Astrocyte of the spinal cord (primary cell): ENCODE data around the gene KCNK3.

Experiments
- DNase-seq: peaks from one replicate; pipeline ENCODE4 v3.0.0; 2011; ENCODE audit warnings: low read depth, low spot score
- H3K4me3 ChIP-seq: 2 replicates; pipeline ENCODE4 v1.5.1; 2011; ENCODE audit warnings: low read depth, mild to moderate bottlenecking, low read length, moderate library complexity
- in situ Hi-C: cut with HindIII; loops from 2 replicates; pipeline ENCODE4 v1.10.0; 2017; ENCODE audit warnings: low sequenced_read_pairs
- TF ChIP-seq, protein P1 (sequence below): IDR thresholded peaks from 2 replicates; pipeline ENCODE4 v1.5.1; 2012; ENCODE audit warnings: low read depth, mild to moderate bottlenecking, low read length, inconsistent platforms

Gene KCNK3

DNA sequence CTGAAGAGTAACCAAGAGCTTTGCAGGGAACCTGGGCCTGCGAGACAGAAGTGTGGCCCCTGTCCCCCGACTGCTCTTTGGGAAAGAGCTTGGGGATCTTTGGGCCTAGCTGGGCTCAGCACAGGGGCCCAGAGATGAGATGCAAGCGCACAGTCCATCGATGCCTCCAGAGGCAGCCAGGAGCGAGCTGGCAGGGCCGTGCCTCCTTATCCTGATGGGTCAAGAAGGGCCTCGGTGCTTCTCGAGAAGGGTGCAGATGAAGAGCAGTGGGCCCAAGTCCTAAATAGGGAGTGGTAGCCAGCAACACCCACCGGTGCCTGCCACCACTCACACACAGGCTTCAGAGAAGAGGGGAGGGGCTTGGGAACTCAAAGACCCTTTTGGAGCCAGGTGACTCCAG lies 17.6 kb downstream of the KCNK3 start:
- TF ChIP-seq, protein P1, sequence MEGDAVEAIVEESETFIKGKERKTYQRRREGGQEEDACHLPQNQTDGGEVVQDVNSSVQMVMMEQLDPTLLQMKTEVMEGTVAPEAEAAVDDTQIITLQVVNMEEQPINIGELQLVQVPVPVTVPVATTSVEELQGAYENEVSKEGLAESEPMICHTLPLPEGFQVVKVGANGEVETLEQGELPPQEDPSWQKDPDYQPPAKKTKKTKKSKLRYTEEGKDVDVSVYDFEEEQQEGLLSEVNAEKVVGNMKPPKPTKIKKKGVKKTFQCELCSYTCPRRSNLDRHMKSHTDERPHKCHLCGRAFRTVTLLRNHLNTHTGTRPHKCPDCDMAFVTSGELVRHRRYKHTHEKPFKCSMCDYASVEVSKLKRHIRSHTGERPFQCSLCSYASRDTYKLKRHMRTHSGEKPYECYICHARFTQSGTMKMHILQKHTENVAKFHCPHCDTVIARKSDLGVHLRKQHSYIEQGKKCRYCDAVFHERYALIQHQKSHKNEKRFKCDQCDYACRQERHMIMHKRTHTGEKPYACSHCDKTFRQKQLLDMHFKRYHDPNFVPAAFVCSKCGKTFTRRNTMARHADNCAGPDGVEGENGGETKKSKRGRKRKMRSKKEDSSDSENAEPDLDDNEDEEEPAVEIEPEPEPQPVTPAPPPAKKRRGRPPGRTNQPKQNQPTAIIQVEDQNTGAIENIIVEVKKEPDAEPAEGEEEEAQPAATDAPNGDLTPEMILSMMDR: no peak
- no peak overlapping the region for H3K4me3 ChIP-seq
- in situ Hi-C loops: no loop called here
- no peak for DNase-seq

DNA sequence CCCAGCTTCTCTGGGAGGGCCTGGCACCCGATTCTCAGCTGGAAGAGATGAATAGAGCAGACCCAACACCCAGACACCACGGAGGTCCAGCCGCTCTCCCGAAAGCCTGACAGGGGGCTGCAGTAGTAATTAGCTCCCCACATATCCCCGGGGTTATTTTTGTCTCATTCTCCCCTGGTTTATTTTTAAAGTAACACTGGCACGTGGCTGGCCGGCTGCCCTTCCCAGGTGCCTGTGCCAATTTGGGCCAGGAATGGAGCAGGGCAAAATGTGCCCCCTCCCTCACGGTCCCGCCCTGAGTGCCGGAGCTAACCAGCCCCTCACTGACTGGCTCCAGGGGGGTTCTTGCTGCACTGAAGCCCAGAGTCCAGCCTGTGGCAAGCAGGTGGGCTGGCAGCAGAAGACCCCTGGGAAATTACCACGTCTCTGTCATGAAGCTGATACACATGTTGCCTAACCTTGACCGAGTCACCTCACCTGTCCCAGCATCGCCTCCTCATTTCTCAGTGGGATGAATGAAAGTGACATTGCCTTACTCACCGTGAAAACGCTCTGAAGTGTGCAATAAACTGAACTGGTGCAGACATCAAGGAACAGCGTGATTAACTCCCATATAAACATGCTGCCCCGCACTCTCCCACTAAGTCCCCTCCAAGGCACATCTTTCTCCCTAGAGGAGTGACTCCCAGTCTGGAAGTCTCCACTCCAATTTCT lies 18.4 kb downstream of the KCNK3 start:
- DNase-seq: no peak
- TF ChIP-seq, protein P1: no peak
- no peak overlapping the region for H3K4me3 ChIP-seq
- in situ Hi-C loops: no loop called here

DNA sequence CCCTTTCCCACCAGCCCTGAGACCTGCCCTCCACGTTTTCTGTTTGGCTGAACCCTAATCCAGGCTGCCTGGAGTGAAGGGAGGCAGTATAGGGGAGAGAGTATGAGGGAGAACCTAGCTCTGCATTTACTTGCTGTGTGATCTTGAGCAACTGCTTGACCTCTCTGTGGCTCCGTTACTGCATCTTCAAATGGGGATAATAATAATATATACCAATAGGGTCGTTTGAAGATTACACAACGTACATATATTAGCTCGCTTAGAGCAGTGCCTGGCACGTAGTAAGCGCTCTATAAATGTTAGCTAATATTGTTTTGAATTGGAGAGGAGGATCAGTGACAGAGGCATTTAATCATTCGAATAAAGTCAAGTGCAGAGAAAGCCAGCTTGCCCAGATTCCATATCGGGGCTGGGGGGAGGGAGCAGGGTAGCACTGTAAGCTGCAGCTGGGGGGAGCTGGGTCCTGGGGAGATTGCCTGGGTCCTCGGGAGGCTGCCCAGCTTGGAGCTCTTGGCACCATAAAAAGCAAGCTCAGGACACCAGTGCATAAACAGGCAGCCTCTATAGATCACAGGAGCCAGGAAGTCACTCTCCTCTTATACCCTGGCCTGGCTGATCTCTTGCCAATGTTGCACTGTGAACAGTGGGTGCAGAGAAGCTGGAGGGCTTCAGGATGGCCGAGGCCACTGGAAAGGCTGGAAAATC lies 19.1 kb downstream of the KCNK3 start:
- DNase-seq: no peak
- in situ Hi-C loops: no loop called here
- H3K4me3 ChIP-seq: no peak overlapping the region
- TF ChIP-seq, protein P1: no peak

DNA sequence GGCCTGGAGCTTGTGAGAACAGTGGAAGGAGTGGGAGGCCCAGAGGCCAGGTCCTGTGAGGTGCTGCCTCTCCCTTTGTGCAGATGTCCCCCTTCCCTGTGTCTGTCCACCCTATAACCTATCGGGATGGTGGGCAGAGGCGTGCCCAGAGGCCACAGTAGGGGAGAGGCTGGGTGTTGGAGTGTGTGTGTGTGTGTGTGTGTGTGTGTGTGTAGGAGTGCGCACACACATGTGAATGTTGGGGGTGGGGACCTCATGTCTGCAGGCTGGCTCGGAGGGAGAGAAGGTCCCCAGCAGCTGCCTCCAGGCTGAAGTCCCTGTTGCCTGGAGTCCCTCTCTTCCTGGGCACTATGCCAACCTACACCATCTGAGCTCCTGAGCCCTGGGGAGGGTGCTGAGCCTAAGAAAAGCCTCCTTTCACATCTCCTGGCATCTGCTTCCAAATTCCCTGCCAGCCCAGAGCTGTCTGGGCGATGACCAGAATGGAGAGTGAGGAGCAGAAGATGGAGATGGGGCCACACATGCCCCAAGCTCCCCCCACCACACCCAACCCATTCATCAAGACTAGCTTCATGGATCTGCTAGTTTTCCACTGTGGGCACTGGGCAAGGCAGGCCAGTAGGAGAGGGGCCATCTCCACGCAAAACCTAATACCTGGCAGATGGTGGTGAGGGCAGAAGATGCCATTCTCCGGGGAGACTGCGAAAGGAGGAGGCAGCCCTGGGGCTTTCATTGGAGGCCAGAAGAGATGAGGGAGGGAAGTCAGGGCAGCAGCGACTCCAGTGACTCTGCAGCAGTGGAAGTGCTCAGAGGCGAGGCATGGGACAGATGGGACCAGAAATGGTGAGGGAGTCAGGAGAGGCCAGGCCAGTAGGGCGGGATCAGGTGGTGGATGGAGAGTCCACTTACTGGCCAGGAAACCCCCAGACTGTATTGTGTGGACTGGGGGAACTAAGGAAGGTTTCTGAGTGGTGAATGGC lies 20.3 kb downstream of the KCNK3 start:
- DNase-seq: no peak
- TF ChIP-seq, protein P1: no peak
- in situ Hi-C loops: no loop called here
- no peak overlapping the region for H3K4me3 ChIP-seq

DNA sequence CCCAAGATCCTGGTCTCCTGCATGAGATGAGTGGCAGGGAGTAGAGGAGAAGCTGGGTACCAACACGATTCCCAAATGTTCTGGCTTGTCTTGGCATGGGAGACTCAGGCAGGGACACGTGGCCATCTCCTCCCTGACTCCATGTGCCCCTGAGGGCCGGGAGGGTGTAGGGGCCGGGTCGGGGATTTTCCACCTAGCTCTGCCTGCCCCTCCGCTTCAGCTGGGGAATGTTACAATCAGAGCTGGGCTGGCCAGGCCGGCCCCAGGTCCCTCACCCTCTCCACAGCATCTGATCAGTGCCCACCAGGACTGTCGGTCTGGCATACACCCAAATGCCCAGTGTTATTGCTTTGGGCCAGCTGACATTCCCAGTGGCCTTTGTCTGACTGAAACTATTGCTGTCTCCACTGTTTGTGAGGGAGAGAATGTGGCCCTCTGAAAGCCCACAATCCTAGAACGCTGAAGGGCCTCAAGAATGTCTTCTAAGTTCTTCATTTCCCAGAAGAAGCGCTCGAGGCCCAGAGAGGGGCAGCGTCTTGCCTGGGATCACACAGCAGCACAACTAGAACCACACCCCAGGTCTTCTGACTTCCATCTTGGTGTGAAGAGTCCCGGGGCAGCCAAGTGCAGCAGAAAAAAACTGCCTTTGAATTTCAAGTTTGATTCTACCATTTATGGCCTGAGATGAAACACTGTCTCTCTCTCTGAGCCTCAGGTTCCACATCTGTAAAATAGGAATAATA lies 23.2 kb downstream of the KCNK3 start:
- TF ChIP-seq, protein P1: no peak
- DNase-seq: no peak
- H3K4me3 ChIP-seq: no peak overlapping the region
- in situ Hi-C loops: no loop called here

DNA sequence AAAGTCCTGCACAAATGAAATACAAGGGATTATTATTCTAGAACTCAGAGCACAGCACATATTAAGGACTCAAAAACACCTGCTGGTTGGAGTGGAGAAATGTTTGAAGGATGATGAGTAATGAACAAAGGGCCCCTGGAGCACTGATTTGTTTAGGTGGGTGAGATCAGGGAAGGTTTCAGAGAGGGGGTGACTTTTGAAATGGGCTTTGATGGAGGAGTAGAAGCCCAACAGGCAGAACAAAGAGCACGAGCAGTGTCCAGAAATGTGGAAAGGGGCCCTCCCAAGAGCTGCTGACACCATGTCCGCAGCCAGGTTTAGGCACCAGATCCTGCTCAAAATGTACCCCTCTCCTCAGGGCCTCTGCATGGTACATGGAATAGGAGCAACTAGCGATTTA lies 23.8 kb downstream of the KCNK3 start:
- TF ChIP-seq, protein P1: no peak
- in situ Hi-C loops: no loop called here
- H3K4me3 ChIP-seq: no peak overlapping the region
- DNase-seq: no peak
